NCI-H1092 (cell line): ENCODE results near the gene SEC24B.
"Not testable (repeated sequence)": the region's sequence is repeated elsewhere in the genome, so short reads cannot be mapped to it uniquely, and the experiment has no call there.

Experiments used
- DNase-seq: peaks from one replicate; lab custom pipeline; 2025; lab: John Stamatoyannopoulos, UW

The SEC24B gene

DNA sequence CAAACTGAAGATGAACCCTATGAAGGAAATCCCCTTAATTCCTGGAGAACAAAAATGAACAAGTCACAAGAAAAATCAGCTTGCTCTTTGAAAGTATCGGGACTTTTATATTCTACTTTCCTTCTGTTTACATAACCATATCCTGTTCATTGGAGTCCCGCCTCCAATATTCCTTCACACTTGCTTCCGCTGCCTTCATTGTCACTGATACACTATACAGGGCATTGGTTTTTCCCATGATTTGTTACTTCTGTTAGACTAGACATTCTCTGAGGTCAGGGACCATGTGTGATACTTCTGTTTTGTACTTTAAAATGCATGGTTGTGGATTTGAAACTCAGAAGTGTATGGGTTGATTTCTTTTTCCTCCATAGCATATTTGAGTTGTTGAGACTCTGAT, 145.2 kb downstream of the SEC24B start:
- no peak for DNase-seq

DNA sequence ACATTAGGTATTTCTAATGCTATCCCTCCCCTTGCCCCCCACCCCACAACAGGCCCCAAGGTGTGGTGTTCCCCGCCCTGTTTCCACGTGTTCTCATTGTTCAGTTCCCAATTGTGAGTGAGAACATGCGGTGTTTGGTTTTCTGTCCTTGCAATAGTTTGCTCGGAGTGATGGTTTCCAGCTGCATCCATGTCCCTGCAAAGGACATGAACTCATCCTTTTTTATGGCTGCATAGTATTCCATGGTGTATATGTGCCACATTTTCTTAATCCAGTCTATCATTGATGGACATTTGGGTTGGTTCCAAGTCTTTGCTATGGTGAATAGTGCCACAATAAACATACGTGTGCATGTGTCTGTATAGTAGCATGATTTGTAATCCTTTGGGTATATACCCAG, 146.4 kb downstream of the SEC24B start:
- DNase-seq, result not testable (repeated sequence)

DNA sequence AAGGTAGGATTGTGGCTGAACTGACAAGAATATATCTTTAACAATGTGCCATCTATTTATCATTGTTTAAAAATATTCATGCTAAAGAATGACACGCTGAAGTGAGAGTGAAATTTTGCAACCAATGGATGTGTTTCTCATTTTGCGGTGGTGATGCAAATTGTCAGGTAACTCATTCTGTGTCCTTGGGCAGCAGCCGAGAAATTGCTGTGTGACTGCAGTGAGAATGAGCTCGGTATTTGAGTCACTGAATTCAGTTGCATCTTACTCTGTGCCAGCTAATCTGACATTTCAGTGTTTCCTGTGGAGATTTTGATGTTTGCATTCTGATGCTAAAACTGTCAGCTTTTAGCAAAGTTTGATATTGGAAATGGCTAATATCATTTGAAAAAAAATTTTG, 154.6 kb downstream of the SEC24B start:
- no peak for DNase-seq

DNA sequence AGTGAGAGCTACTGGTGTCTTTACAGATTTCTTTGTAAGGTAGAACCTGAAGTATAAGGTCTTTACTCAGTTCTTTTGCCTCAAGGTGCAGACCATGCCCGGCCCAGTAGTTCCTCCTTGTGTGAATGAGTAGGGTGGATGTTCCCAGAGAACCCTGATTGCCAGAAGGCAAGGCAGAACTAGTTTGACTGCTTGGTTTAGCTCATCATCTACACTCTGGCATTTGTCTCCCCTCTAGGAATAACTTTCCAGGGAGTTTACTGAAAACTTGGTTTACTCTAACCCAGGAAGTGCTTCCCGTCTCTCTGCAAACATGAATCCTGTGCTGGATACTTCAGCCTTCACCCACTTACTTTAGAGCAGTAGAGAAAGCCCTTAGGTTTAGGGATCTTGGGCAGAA, 155.5 kb downstream of the SEC24B start:
- DNase-seq, result no peak

DNA sequence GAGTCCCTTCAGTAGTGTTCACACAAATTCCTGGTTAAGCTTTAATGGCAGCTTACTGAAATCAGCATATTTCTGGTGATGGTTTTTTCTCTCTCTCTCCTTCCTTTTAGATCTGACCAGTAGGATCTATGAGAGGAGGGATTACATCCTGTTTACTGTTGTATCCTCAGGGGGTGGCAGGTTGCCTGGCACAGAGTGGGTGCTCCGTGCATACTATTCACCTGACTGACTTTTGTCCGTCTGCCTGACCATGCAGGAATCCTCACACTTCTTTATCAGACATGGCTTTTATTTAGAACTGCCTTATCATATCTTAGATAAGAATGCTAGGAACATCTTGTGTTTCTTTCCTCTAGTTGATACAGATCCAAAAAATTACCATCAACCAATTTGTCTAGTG, 156.0 kb downstream of the SEC24B start:
- no peak for DNase-seq
